ENCODE results near the gene KLHL35. TPM values are rescaled to one million over a fixed set of nuclear protein-coding genes. Genes with fewer than 3 reads are reported as not detected.
"Not testable (repeated sequence)": the region's sequence is repeated elsewhere in the genome, so short reads cannot be mapped to it uniquely, and the experiment has no call there.

KLHL35 gene
- total RNA-seq, 1 donor from 2014 or later: 1.5 TPM

DNA sequence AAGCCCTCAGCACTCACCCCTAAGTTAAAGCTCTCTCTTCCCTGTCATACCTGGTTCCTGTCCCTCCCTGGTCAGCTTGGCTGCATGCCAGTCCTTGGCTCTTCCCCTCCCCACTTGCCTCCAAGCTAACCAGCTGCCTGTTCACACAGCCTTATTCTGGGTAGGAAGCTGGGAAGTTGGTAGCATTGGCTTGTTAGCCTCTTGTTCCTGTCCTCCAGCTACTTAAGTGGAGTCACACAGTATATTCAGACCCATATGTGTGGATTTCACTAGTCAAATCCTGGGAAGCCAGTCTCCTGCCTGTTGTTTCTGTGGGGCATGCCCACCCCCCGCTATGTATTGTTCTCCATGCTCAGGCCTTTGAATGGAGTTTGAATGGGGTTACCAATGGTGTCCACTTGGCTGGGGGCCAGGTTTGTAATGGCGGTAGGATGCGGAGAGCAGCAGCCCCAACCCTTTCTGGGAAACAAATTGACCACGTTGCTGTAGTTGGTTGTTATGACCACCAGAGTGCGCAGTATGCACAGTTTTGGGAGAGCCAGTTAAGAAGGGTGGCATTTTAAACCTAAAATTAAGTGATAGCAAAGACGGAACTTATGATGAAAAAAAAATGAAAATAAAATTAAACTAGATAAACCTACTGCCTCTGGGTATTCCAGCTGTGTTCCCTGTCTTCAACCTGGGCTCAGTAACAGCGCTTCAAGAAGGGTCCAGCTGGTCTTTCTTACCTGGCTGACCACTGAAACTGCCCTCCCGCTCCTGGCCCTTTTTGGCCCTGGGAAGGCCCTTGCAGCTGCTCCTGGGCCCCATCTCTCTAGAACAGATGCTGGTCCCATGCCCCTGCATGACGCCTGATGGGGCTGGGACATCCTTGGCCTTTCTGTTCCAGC, 44.4 kb downstream of the KLHL35 start:
- DNase-seq (ENCODE audit: low spot score): peak; percentile 75

GRCh38 chr11:75387736-75388294, 45.2 kb downstream of the KLHL35 start:
- DNase-seq (ENCODE audit: low spot score): no peak

- no peak for DNase-seq (ENCODE audit: low spot score)
Observed at GRCh38 chr11:75386942-75387630, 45.9 kb downstream of the KLHL35 start.

GRCh38 chr11:75384438-75385080, 48.4 kb downstream of the KLHL35 start:
- peak; percentile 78 for DNase-seq (ENCODE audit: low spot score)

DNA sequence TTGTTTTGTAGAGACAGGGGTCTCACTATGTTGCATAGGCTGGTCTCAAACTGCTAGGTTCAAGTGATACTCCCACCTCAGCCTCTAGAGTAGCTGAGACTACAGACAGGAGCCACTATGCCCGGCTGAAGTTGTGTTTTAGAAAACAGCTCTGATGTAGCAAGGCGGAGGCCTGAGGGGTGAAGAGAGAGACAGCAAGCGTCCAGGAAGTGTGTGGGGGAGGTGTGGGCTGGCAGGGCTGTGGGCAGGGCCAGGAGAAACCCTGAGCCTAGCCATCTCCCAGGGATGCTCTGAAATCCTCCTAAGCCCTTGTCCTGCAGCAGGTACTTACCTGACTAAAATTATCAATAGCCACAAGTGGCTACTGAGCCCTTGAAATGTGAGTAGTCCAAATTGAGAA, 49.8 kb downstream of the KLHL35 start:
- no peak for DNase-seq (ENCODE audit: low spot score)

DNA sequence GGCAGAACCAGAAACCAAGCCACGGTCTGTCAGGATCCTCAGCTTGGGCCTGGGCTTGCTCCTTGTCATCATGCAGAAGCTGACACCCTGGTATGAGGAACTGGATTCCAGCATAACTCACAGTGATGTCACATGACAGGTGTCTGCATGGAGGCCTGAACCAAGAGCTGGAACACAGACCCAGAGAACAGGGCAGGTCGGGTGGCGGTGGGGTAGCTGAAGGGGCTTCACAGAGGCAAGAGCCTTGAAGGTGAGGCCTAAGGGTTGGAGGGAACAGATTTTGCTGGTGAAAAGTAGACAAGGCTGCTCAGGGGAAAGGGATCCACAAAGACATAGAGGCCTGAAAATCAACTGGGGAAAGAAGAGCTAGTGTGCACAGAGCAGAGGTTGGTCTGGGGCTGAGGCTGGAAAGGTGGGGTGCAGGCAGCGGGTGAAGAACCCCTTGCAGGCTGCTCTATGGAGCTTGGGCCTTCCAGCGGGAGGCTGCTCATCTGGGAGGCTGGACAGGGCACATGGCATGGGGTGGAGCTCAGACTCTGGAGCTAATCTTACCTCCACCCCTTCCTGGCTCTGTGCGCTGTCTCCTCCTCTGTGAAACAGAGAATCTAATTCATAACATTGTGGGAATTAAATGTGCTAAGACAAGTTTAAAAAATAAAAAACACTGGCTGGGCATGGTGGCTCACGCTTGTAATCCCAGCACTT, 52.1 kb downstream of the KLHL35 start:
- peak; percentile 54 for DNase-seq (ENCODE audit: low spot score)

DNA sequence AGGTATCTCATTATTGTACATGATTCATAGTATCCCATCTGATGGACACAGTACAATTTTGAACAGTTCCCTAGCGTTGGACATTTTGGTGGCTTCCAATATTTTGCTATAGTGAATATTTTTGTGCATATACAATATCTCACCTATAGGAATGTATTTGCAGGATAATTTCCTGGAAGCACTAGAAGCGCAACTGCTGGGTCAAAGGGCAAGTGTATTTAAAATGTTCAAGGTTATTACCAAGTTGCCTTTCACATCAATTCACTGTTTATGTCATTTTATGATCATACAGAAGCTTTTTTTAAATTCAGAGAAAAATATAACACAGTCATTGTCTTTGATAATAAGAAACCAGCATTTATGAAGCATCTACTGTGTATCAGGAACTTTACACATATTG, 52.8 kb downstream of the KLHL35 start:
- no peak for DNase-seq (ENCODE audit: low spot score)

DNA sequence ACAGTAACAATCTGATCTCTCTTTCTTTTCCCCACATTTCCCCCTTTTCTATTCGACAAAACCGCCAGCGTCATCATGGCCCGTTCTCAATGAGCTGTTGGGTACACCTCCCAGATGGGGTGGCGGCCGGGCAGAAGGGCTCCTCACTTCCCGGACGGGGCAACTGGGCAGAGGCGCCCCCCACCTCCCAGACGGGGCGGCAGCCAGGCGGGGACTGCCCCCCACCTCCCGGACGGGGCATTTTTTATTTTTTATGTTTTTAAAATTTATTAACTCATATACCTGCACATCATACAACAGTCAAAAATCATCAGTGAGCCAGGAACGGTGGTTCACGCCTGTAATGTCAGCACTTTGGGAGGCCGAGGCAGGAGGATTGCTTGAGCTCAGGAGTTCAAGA, 54.2 kb downstream of the KLHL35 start:
- DNase-seq (ENCODE audit: low spot score): not testable (repeated sequence)

GRCh38 chr11:75376175-75376574, 56.8 kb downstream of the KLHL35 start:
- DNase-seq (ENCODE audit: low spot score): no peak

DNA sequence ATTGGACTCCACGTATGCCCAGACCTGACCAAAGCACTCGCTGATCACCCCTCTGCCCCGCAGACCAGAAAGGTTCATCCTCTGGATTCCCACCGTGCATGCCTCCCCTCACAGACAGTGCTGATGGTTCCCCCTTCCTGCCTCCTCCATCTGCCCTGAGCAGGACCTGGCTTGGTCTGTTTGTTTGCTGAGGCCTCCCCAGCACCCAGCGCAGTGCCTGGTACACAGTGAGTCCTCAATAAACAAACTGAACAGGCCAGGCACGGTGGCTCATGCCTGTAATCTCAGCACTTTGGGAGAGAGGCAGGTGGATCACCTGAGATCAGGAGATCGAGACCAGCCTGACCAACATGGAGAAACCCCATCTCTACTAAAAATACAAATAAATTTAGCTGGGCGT, 57.4 kb downstream of the KLHL35 start:
- DNase-seq (ENCODE audit: low spot score): no peak

- no peak for DNase-seq (ENCODE audit: low spot score)
Observed at GRCh38 chr11:75374646-75375045, 58.4 kb downstream of the KLHL35 start.

DNA sequence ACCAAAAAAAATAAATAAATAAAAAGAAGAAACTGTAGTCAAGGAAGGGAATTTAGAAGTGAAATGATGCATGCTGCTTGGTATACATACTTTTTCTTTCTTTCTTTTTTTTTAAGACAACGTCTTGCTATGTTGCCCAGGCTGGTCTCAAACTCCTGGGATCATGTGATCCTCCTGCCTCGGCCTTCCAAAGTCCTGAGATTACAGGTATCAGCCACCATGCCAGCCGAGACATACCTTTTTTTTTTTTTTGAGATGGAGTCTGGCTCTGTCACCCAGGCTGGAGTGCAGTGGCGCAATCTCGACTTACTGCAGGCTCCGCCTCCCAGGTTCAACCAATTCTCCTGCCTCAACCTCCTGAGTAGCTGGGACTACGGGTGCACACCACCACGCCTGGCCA, 59.8 kb downstream of the KLHL35 start:
- no peak for DNase-seq (ENCODE audit: low spot score)

Other genes starting within 250 kb of the KLHL35 start
- 0.26 TPM for gene TPBGL, start 192.4 kb downstream of the KLHL35 start, total RNA-seq
- 53.4 TPM for gene ARRB1, start 81.5 kb downstream of the KLHL35 start, total RNA-seq
- 3,031 TPM for gene RPS3, start 33.7 kb downstream of the KLHL35 start, total RNA-seq
- gene GDPD5, start 92.7 kb upstream of the KLHL35 start, total RNA-seq: 14.9 TPM
- gene SERPINH1, start 129.1 kb upstream of the KLHL35 start, total RNA-seq: 109 TPM
- 13.5 TPM for gene MAP6, start 235.8 kb upstream of the KLHL35 start, total RNA-seq